ENCODE data around the gene CDKAL1.
"Not testable (repeated sequence)": the region's sequence is repeated elsewhere in the genome, so short reads cannot be mapped to it uniquely, and the experiment has no call there.

The CDKAL1 gene

GRCh38 chr6:20746805-20747558 is 212.7 kb downstream of the CDKAL1 start:
- no peak for DNase-seq (ENCODE audit: low read depth)

GRCh38 chr6:20747991-20748390 is 213.7 kb downstream of the CDKAL1 start:
- DNase-seq (ENCODE audit: low read depth), result no peak

GRCh38 chr6:20751293-20751935 is 217.2 kb downstream of the CDKAL1 start:
- no peak for DNase-seq (ENCODE audit: low read depth)

GRCh38 chr6:20755631-20756030 is 221.4 kb downstream of the CDKAL1 start:
- no peak for DNase-seq (ENCODE audit: low read depth)

- not testable (repeated sequence) for DNase-seq (ENCODE audit: low read depth)
These were observed 222.4 kb downstream of the CDKAL1 start for GRCh38 chr6:20756584-20757147.

- no peak for DNase-seq (ENCODE audit: low read depth)
These were observed 223.5 kb downstream of the CDKAL1 start for GRCh38 chr6:20757761-20758160.

GRCh38 chr6:20763296-20763695 is 229.0 kb downstream of the CDKAL1 start:
- no peak for DNase-seq (ENCODE audit: low read depth)

GRCh38 chr6:20769631-20770030 is 235.4 kb downstream of the CDKAL1 start:
- no peak for DNase-seq (ENCODE audit: low read depth)

- DNase-seq (ENCODE audit: low read depth), result no peak
These were observed 236.5 kb downstream of the CDKAL1 start for GRCh38 chr6:20770773-20771172.

- DNase-seq (ENCODE audit: low read depth), result no peak
These were observed 237.2 kb downstream of the CDKAL1 start for GRCh38 chr6:20771409-20771808.

GRCh38 chr6:20773822-20774221 is 239.6 kb downstream of the CDKAL1 start:
- no peak for DNase-seq (ENCODE audit: low read depth)

- DNase-seq (ENCODE audit: low read depth), result no peak
These were observed 241.7 kb downstream of the CDKAL1 start for GRCh38 chr6:20775981-20776380.

GRCh38 chr6:20777801-20778200 is 243.5 kb downstream of the CDKAL1 start:
- no peak for DNase-seq (ENCODE audit: low read depth)

GRCh38 chr6:20778459-20778858 is 244.2 kb downstream of the CDKAL1 start:
- DNase-seq (ENCODE audit: low read depth), result no peak

- DNase-seq (ENCODE audit: low read depth), result no peak
These were observed 244.7 kb downstream of the CDKAL1 start for GRCh38 chr6:20778912-20779311.

- DNase-seq (ENCODE audit: low read depth), result no peak
These were observed 254.9 kb downstream of the CDKAL1 start for GRCh38 chr6:20789162-20789561.

GRCh38 chr6:20790032-20790791 is 256.0 kb downstream of the CDKAL1 start:
- no peak for DNase-seq (ENCODE audit: low read depth)

- DNase-seq (ENCODE audit: low read depth), result no peak
These were observed 256.8 kb downstream of the CDKAL1 start for GRCh38 chr6:20791074-20791473.

GRCh38 chr6:20791944-20792343 is 257.7 kb downstream of the CDKAL1 start:
- no peak for DNase-seq (ENCODE audit: low read depth)

GRCh38 chr6:20793174-20793573 is 258.9 kb downstream of the CDKAL1 start:
- DNase-seq (ENCODE audit: low read depth), result no peak

- DNase-seq (ENCODE audit: low read depth), result no peak
These were observed 263.3 kb downstream of the CDKAL1 start for GRCh38 chr6:20797597-20797996.

GRCh38 chr6:20800229-20800628 is 266.0 kb downstream of the CDKAL1 start:
- DNase-seq (ENCODE audit: low read depth), result no peak

- no peak for DNase-seq (ENCODE audit: low read depth)
These were observed 266.4 kb downstream of the CDKAL1 start for GRCh38 chr6:20800653-20801052.

All from stimulated activated CD8-positive, alpha-beta memory T cell treated with anti-CD3 and anti-CD28 coated beads, Interleukin-4, amount 100 ng/mL, for 24 hours (primary cell).